Measurements from ENCODE around the gene TEX28. TPM values are rescaled to one million over a fixed set of nuclear protein-coding genes. Genes with fewer than 3 reads are reported as not detected.
"Not testable (repeated sequence)": the region's sequence is repeated elsewhere in the genome, so short reads cannot be mapped to it uniquely, and the experiment has no call there.

TEX28 gene
- total RNA-seq, 1 donor from 2014 or later: not detected

DNA sequence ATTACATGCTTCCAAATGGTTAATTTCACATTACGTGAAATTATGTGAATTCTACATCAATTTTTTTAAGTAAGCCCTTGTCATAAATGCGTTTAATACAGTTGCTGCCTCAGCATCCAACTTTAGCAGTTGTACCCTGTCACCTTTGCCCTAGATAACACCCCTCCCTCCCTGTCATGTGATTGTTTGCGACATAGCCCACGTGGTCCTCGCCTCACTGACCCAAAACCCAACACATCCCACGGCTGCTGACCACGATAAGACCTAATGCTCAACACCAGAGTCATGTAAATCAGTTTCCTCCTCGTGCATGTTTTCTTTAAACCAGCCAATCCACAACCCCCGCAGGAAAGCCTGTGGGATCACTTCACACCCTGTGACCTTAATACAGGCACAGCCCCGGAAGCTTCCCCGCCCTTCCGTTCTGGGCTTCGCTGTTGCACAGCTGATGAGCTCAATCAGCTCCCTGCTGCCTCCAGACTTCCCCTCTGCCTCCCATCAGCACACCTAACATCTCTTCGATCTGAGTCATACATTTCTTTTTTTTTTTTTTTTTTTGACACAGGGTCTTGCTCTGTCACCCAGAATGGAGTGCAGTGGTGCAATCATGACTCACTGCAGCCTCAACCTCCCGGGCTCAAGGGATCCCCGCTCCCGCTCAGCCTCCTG lies 47.4 kb downstream of the TEX28 start:
- DNase-seq (ENCODE audit: low spot score): not testable (repeated sequence)

DNA sequence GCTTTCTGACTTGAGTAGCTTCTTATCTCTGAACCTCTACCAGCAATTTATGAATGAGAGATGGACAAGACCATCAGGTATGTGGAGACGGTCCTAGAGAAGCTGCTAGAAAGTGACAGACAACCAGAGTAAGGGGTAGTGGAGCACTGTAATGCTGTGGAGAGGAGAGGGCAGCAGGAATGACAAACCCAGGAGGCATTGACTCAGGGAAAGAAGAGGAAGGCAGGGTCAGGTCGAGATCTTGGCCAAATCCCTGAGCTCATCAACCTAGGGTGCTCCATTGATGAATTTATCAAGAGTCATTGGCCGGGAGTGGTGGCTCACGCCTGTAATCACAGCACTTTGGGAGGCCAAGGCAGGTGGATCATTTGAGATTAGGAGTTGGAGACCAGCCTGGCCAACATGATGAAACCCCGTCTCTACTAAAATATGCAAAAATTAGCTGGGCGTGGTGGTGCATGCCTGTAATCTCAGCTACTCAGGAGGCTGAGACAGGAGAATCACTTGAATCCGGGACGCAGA lies 54.9 kb downstream of the TEX28 start:
- DNase-seq (ENCODE audit: low spot score): not testable (repeated sequence)

DNA sequence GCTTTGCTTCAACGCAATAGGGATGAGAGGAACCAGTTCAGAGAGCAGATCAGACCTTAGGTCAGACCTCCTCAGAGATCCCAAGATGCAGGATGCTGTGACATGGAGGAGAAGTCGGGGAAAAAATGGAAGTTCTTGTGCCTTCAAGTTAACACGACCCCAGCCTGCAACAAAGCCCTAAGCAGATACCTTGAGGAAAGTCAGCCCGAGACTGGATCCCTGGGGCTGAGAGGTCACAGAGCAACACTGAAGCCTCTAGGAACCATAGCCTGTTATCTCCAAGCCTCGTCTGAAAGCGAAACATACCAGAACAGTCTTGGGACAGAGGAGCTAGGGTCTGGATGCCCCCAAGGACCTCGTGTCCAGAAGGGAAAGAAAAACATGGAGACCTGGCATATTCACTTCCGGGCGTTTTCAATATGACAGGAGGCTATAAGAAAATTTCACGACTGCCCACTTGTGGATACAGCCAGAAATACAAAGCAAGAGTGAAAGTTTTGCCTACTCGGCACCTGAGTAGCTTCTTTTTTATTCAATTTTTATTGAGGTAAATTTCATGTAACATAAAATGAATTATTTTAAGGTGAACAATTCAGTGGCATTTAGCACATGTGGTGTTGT lies 55.9 kb downstream of the TEX28 start:
- not testable (repeated sequence) for DNase-seq (ENCODE audit: low spot score)

DNA sequence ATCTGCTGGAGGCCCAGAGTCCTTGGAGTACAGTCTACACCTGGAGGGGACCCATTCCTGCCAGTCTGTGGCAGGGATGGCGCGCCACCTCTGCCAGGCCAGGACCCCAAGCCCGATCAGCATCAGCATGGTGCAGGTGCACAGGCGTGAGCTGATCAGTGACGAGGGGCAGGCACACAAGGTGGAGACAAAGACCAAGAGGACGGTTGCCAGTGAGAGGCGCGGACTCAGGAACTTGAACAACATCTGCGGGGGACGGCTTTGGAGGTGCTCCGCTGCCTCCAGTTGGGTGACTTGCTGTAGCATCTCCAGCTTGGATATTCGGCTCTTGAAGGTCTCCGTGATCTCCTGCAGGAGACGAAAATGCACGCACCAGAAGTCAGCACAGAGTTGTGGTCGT lies 61.3 kb downstream of the TEX28 start:
- DNase-seq (ENCODE audit: low spot score): not testable (repeated sequence)

DNA sequence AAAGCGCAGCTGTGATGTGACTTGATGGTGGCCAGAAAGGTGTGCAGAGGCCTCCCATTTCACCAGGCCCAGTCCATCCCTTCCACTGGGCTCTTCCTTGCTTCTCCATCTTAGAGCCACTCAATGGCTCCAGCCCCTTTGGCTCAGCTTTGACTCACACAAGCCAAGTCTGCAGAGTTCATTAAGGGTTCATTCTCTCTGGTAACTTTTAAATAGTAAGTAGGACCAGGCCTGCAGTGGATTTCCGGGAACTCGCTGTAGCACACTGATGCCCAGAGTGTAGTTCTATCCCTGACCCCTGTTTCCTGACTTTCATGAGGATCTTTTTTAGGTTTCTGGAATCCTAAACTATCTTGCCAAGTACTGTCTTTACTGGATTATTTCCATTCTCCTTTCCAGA lies 63.5 kb downstream of the TEX28 start:
- not testable (repeated sequence) for DNase-seq (ENCODE audit: low spot score)

DNA sequence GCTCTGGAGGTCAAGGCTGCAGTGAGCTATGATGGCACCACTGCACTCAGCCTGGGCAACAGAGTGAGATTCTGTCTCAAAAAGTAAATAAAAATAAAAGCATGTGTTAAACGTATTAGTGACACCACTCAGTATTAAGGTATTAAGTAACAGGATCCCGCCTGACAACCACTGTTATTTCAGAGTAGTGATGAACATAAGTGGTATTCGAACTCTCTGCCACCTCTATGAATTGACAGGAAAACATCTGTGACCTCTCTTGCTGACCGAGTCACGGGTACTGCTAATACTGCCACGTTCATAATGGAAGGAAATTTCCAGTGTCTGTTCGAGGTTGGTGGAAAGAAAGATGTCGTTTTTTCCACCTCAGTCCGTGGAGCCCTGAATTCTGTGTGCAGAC lies 68.2 kb downstream of the TEX28 start:
- not testable (repeated sequence) for DNase-seq (ENCODE audit: low spot score)

DNA sequence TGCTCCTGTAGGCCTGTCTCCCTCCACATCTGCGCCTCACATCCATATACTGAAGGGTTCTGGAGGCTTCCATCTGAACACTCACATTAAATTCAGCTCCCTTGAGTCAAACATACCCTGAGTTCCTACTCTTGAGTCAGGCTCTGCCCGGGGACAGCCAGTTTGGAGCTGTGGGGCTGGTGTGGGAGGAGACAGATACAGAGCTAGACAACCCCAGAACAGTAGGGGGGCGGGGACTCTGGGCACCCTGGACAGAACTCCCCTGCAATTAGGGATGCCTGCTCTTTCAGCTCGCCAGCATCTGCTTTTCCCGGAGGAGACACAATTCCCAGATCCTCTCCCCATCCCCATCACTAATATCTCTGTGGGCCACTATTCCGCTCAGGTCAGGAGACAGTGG lies 69.6 kb downstream of the TEX28 start:
- not testable (repeated sequence) for DNase-seq (ENCODE audit: low spot score)

Other genes with a start within 250 kb of the TEX28 start
- 64.9 TPM for gene MECP2, start 197.4 kb downstream of the TEX28 start, total RNA-seq
- gene OPN1LW, start 150.9 kb downstream of the TEX28 start, total RNA-seq: not detected
- not detected for gene OPN1MW, start 112.5 kb downstream of the TEX28 start, total RNA-seq
- not detected for gene OPN1MW2, start 75.4 kb downstream of the TEX28 start, total RNA-seq
- gene OPN1MW3, start 37.5 kb downstream of the TEX28 start, total RNA-seq: not detected
- gene TKTL1, start 671 bp upstream of the TEX28 start, total RNA-seq: not detected
- gene FLNA, start 79.5 kb upstream of the TEX28 start, total RNA-seq: 2,367 TPM
- 62.6 TPM for gene EMD, start 84.2 kb upstream of the TEX28 start, total RNA-seq
- gene RPL10, start 103.3 kb upstream of the TEX28 start, total RNA-seq: 1,937 TPM
- gene DNASE1L1, start 114.1 kb upstream of the TEX28 start, total RNA-seq: 28.2 TPM
- gene TAFAZZIN, start 116.4 kb upstream of the TEX28 start, total RNA-seq: 49.8 TPM
- gene ATP6AP1, start 133.6 kb upstream of the TEX28 start, total RNA-seq: 108 TPM
- 157 TPM for gene GDI1, start 142.0 kb upstream of the TEX28 start, total RNA-seq
- gene FAM50A, start 149.0 kb upstream of the TEX28 start, total RNA-seq: 71.3 TPM
- 75.6 TPM for gene PLXNA3, start 163.2 kb upstream of the TEX28 start, total RNA-seq
- 26.3 TPM for gene LAGE3, start 184.2 kb upstream of the TEX28 start, total RNA-seq
- 38.2 TPM for gene UBL4A, start 191.5 kb upstream of the TEX28 start, total RNA-seq
- gene SLC10A3, start 195.5 kb upstream of the TEX28 start, total RNA-seq: 32.2 TPM
- 75.3 TPM for gene FAM3A, start 221.1 kb upstream of the TEX28 start, total RNA-seq